ENCODE results near the gene TSPAN18. TPM values are rescaled to one million over a fixed set of nuclear protein-coding genes. Genes with fewer than 3 reads are reported as not detected.

The TSPAN18 gene
- total RNA-seq, 1 experiment from 2014 or later, result 18.3 TPM

- no peak for TF ChIP-seq SIN3A (IDR thresholded peaks at IDR 0.05; ENCODE audit: low read depth)
- TF ChIP-seq RAD21 (IDR thresholded peaks at IDR 0.05; ENCODE audit: low read depth), result no peak
- no peak for TF ChIP-seq MAX (IDR thresholded peaks at IDR 0.05)
- no peak for TF ChIP-seq YY1 (IDR thresholded peaks at IDR 0.05; ENCODE audit: extremely low read depth, insufficient replicate concordance, low read depth, low read length)
- TF ChIP-seq ZNF274 (IDR thresholded peaks at IDR 0.05; ENCODE audit: low read depth, low read length), result no peak
- TF ChIP-seq SRF (IDR thresholded peaks at IDR 0.05; ENCODE audit: low read depth), result no peak
- no peak for TF ChIP-seq EZH2phosphoT487 (IDR thresholded peaks at IDR 0.05; ENCODE audit: borderline replicate concordance)
- no peak for TF ChIP-seq ZFX (IDR thresholded peaks at IDR 0.05)
- TF ChIP-seq SP1 (IDR thresholded peaks at IDR 0.05; ENCODE audit: low read depth), result no peak
These were observed 233.6 kb downstream of the TSPAN18 start (continued) for GRCh38 chr11:44960200-44960845.

- RAD21 ChIA-PET (ENCODE audit: low non-redundant PET in 1 of 2, low total read pairs in 2 of 2, uncharacterized antibody in 2 of 2, unreplicated experiment in 2 of 2), result no interaction called here
- no peak for ATAC-seq
- H3K4me1 ChIP-seq (ENCODE audit: control insufficient read depth in 1 of 2, insufficient read depth in 2 of 2, low read length in 2 of 2), result no peaks in the 10 kb centered on the region
- H3K9ac ChIP-seq (ENCODE audit: low read length), result no peak overlapping the region
- no peak for TF ChIP-seq CBX3 (IDR thresholded peaks at IDR 0.05; ENCODE audit: low read depth)
- TF ChIP-seq YY1 (IDR thresholded peaks at IDR 0.05; ENCODE audit: extremely low read depth, insufficient replicate concordance, low read depth, low read length), result no peak
- TF ChIP-seq REST (IDR thresholded peaks at IDR 0.05; ENCODE audit: low read depth), result no peak
- TF ChIP-seq JUND (IDR thresholded peaks at IDR 0.05), result no peak
- TF ChIP-seq EZH2phosphoT487 (IDR thresholded peaks at IDR 0.05; ENCODE audit: borderline replicate concordance), result no peak
- TF ChIP-seq CTCF (IDR thresholded peaks at IDR 0.05 in 2 of 3, conservative IDR thresholded peaks at IDR 0.05 in 1 of 3; ENCODE audit: borderline replicate concordance in 1 of 3, insufficient read depth in 1 of 3, low read depth in 2 of 3, low read length in 2 of 3), result no peak
- TF ChIP-seq SIN3A (IDR thresholded peaks at IDR 0.05; ENCODE audit: low read depth), result no peak
- TF ChIP-seq POLR2AphosphoS5 (IDR thresholded peaks at IDR 0.05; ENCODE audit: low read depth, low read length), result no peak
- no peak for TF ChIP-seq MAX (IDR thresholded peaks at IDR 0.05)
- no peak for TF ChIP-seq EGR1 (IDR thresholded peaks at IDR 0.05; ENCODE audit: low read depth)
- TF ChIP-seq ELF1 (IDR thresholded peaks at IDR 0.05; ENCODE audit: borderline replicate concordance, low read depth), result no peak
- no peak for TF ChIP-seq CEBPB (IDR thresholded peaks at IDR 0.05; ENCODE audit: low read depth)
- TF ChIP-seq SP1 (IDR thresholded peaks at IDR 0.05; ENCODE audit: low read depth), result no peak
- no peaks in the 10 kb centered on the region for H3K27me3 ChIP-seq (ENCODE audit: insufficient read depth, low read length)
- no peak for DNase-seq (ENCODE audit: low read depth, low spot score)
- no peaks in the 10 kb centered on the region for H3K9me3 ChIP-seq (ENCODE audit: control insufficient read depth in 1 of 2, insufficient read depth in 1 of 2, low read depth in 1 of 2, low read length in 2 of 2)
- H4K20me1 ChIP-seq (ENCODE audit: insufficient read depth), result no peaks in the 10 kb centered on the region
- CTCF ChIA-PET, result no interaction called here
- intact Hi-C loops (cut with micrococcal nuclease), result no loop called here
- no peak overlapping the region for H3K4me2 ChIP-seq (ENCODE audit: low read length)
- no peaks in the 10 kb centered on the region for H3K36me3 ChIP-seq (ENCODE audit: control insufficient read depth in 1 of 2, insufficient read depth in 2 of 2, low read length in 2 of 2)
- H3K9me2 ChIP-seq (ENCODE audit: insufficient read depth), result no peaks in the 10 kb centered on the region
- H3K27ac ChIP-seq (ENCODE audit: low read depth, low read length), result no peak overlapping the region
- no peak overlapping the region for H3K4me3 ChIP-seq (replicated peaks in 1 of 2; ENCODE audit: low read depth in 1 of 2, low read length in 2 of 2)
- no peaks in the 10 kb centered on the region for H3K79me2 ChIP-seq (ENCODE audit: insufficient read depth, low read length)
- POLR2A ChIA-PET, result no interaction called here
- no peak overlapping the region for H2AFZ ChIP-seq (ENCODE audit: low read depth, low read length, poor library complexity, severe bottlenecking)
- no TSS peak for BruUV-seq (replicated peaks)
These were observed 235.7 kb downstream of the TSPAN18 start for GRCh38 chr11:44962464-44962863.

All from HCT116 (cell line).